Esophagus mucosa (tissue), 1 donor: Measurements from ENCODE around the gene CLEC6A. TPM values are rescaled to one million over a fixed set of nuclear protein-coding genes. Genes with fewer than 3 reads are reported as not detected.
"Not testable (repeated sequence)": the region's sequence is repeated elsewhere in the genome, so short reads cannot be mapped to it uniquely, and the experiment has no call there.

ENCODE experiments used
- ATAC-seq: fragments of 200-7000 bp; cut with Tn5 transposase; one replicate; pipeline ENCODE4 v1.9.1; 2020
- total RNA-seq: library from RNA; stranded (reverse); gene quantifications from one replicate; pipeline ENCODE4 v1.2.4, GENCODE V29; 2023
- donor health status: DM: yes; HTN: yes; CAD: no.

Gene CLEC6A
- total RNA-seq, 1 donor from 2014 or later = not detected

DNA sequence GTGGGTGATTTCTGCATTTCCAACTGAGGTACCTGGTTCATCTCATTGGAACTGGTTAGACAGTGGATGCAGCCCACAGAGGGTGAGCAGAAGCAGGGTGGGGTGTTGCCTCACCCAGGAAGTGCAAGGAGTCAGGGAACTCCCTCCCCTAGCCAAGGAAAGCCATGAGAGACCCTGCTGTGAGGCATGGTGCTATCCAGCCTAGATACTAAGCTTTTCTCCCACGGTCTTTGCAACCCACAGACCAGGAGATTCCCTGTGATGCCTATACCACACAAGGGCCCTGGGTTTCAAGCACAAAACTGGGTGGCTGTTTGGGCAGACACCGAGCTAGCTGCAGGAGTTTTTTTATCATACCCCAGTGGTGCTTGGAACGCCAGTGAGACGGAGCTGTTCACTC, 39.9 kb downstream of the CLEC6A start:
- not testable (repeated sequence) for ATAC-seq

DNA sequence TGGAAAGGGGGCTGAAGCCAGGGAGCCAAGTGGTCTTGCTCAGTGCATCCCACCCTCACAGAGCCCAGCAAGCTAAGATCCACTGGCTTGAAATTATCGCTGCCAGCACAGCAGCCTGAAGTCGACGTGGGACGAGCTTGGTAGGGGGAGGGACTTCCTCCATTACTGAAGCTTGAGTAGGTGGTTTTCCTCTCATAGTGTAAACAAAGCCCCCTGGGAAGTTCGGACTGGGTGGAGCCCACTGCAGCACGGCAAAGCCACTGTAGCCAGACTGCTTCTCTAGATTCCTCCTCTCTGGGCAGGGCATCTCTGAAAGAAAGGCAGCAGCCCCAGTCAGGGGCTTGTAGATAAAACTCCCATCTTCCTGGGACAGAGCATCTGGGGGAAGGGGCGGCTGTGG, 40.3 kb downstream of the CLEC6A start:
- not testable (repeated sequence) for ATAC-seq

DNA sequence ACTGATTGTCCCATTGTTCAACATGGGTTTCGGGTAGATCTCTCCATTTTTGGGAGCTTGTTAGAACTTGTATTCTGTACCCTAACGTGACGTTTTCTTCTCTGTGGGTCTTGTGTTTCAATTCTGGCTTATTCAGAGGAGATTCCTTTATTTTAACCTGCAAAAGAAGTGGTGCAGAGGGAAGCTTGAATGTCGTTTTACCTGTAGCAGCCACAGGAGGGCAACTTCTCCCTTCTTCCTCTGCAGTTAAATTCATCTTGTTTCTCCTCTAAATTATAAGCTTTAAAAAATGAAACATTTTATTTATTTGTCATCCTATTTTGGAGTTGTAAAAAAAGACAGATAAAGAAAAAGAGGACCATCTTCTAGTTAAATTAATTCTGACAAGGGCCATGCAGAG, 43.9 kb downstream of the CLEC6A start:
- no peak for ATAC-seq

DNA sequence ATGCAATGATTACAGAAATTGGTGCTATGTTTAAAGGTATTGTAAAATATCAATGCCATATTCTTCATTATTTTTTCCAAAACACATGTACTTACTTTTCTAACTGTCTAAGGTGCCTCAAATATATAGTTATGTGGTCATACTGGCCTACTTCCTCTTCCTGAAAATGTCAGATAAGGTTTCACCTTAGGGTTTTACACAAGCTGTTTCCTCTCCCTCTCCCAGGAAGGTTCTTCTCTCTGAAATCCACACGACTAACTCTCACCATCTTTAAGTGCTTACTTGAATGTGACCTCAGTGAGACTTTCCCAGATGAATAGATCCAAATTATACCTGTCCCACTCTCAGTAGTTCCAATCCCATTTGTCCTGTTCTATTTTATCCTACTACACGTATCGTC, 46.0 kb downstream of the CLEC6A start:
- no peak for ATAC-seq

DNA sequence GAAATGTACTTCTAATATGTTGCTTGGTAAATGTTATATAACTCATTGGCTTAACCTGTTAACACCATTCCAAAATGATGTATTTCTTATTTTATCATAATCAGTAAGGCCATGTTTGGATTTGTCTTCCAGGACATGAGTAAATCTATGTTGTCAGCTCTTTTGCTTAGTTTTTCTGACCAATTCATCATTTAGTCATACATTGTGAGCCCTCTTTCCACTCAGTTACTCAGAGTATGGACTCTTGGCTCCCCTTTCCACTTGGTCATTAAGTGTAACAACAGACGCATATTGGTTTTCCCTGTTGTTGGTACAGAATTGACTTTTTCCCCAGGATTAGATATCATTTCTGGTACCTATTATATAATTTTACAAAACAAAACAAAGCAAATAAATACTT, 48.6 kb downstream of the CLEC6A start:
- no peak for ATAC-seq

DNA sequence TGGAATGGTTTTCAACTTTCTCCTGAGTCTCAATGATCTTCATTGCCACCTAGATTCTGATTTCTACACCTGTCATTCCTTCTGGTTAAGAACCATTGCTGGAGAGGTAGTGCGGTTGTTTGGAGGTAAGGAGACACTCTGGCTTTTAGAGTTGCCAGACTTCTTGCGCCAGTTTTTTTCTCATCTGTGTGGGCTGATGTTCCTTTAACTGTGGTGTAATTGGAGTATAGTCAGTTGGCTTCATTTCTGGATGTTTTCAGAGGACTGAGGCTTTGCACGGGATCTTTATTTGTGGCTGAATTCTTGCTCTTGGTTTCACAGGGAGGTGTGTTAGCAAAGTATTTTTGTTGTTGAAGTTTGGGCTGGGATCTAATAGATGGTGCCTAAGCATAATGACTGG, 51.8 kb downstream of the CLEC6A start:
- no peak for ATAC-seq

DNA sequence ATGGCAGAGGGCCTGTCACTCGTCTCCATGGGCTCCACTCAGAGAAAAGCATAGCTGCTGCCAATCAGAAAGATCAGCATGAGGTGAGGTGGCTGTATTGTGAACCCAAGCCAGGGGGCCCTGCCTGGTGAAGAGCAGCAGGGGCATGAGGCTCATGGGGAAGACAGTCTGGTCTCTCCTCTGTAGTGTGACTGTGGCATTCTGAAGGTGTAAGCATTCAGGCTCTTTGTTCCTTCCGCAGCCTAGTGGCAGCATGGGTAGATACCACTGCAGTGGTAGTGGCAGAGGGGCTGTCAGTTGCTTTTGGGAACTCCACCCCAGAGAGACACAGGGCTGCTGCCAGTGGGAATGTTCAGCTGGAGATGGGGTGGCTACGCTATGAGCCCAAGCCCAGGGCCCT, 52.5 kb downstream of the CLEC6A start:
- ATAC-seq = no peak

DNA sequence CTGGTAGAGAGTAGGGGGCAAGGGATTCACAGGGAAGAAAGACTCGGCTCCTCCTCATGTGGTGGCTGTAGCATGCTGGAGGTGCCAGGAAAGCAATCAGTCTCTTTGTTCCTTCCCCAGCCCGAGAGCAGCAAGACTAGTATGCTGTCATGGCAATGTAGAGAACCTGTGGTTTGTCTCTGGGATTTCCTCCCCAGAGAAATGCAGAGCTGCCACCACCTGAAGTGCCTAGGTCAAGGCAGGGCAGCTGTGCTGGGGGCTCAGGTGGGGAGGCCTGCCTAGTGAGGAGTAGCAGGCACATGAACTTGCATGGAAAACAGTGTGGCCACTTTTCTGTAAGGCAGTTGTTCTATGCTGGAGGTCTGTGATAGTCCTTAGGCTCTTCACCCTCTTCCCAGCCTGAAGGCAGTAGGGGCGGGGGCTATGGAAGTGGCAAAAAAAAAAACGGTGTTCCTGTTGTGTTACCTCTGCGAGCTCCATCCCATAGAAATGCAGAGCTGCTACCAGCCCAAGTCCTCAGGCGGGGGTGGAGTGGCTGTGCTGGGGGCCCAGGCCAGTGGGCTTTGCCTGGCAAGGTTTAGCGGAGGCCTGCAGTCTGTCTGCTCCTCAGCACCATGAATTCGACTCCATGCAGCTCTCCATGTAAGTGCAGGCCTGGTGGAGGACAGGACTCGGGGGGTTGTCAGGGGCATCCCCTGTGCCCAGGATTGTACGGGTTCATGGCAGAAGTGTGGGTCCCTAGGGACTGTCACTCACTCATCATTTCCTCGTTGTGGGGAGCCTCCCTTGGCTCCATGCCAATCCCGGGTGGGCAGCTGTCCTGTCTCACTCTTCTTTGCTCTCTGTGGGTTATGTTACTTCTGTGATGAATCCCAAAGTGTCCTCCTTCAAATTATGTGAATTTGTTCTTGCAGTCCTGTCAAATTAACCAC, 53.4 kb downstream of the CLEC6A start:
- ATAC-seq = no peak

DNA sequence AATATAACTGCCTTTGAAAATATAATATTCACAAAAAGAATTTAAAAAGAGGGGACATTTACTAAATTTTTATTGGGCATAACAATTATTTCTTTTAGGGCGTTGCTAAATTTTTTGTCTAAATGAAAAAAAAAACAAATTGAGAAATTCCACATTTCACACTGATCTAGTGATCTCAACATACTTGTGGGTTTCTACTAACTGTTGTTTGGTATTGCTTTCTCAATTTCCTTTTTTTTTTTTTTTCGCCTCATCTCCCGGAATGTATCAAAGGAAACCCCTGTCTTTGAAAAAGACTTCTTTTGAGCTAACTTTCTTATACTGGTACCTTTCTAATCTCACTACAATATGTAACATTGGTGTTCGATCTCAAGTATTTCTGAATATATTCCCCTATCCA, 57.5 kb downstream of the CLEC6A start, which contains the start of gene CLEC4D:
CLEC4D (plus strand) TSS at position 248 of the 400 bp plus-strand sequence. CDS start 230 bp downstream, outside the sequence.
- no peak for ATAC-seq

DNA sequence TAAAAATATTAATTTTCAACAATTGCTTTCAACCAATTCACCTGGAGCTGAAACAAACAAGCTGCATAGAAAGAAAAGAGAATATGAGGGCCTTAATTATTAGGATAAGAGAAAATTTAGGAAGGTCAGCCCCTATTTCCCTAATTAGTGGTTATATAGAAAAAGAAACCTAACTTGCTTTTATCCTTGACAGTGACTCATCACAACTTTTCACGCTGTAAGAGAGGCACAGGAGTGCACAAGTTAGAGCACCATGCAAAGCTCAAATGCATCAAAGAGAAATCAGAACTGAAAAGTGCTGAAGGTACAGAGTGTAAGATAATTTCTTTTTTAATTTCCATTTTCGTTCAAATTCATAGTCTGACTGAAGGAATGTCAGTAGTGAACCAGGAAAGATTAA, 62.2 kb downstream of the CLEC6A start:
- ATAC-seq = no peak

DNA sequence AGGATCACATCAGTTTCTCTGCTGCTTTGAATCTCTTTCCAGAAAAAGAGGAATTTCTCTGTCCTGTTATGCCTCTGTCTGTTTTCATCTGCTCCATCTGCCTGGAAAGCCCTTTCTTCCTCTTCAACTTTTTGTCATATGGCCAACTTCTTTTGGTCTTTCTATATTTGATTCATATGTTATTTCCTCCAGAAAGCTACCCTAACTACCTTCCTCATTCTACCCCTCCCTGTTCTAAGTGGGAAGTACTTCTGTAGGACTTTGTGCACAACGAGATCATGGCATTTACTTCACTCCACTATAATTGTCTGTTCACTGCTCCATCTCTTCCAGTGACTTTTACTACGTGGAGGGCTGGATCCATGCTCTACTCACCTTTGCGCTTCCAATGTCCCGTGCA, 63.4 kb downstream of the CLEC6A start:
- no peak for ATAC-seq

DNA sequence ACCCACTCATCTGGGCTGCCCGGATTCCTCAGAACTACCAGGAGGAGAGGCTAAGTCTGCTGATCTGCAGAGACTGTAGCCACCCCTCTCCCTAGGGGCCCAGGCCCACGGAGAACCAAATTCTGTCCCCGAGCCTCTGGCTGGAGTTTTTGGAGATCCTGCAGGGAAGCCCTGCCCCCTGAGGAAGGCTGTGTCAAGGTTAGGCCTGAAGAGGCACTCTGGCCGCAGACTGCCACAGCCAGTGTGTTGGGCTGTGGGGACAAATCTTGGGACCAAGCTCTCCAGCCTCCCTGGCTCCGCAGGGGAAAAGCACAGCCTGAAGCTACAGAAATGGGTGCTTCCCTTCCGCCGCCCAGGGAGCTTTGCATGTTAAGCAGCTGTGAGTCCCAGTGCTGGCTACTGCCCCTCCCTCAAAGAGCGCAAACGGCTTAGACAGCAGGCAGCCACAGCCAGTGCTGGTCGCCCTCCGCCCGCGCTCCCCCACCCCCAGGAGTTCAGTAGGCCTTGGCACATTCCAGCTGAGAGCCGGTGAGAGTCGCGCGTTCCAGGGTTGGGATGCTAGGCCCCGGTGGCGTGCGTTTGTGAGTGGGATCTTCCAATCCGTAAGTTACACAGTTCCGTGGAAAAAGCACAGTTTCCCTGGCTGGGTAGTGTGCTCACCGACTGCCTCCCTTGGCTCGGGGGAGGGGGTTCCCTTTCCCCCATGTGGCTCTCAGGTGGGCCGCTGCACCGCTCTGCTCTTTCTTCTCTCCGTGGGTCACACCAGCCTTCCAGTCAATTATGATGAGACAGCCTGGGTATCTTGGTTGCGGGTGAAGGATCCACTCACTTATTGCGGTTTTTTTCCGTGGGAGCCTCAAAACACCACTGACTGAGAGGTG, 71.7 kb downstream of the CLEC6A start:
- ATAC-seq = no peak

Other genes with a start within 250 kb of the CLEC6A start
- 0.16 TPM for gene FAM90A1, start 228.3 kb upstream of the CLEC6A start, total RNA-seq
- gene CLEC4D, start 57.5 kb downstream of the CLEC6A start, total RNA-seq = 0.24 TPM
- gene CLEC4E, start 84.9 kb downstream of the CLEC6A start, total RNA-seq = not detected
- not detected for gene AICDA, start 156.9 kb downstream of the CLEC6A start, total RNA-seq
- 3.3 TPM for gene MFAP5, start 206.9 kb downstream of the CLEC6A start, total RNA-seq
- gene RIMKLB, start 242.0 kb downstream of the CLEC6A start, total RNA-seq = 10.6 TPM